AG09319 (cell line): Measurements from ENCODE around the gene UBE2C.
"Not testable (repeated sequence)": the region's sequence is repeated elsewhere in the genome, so short reads cannot be mapped to it uniquely, and the experiment has no call there.

Experiments
- DNase-seq: peaks from one replicate; pipeline ENCODE4 v3.0.0-alpha.2; 2010; ENCODE audit warnings: low read depth; ENCODE audit errors: extremely low read depth
- TF ChIP-seq, protein P1 (sequence below): IDR thresholded peaks from 2 replicates; pipeline ENCODE4 v1.5.1; 2011; ENCODE audit warnings: low read depth, mild to moderate bottlenecking, inconsistent platforms, low read length, moderate library complexity

The UBE2C gene

DNA sequence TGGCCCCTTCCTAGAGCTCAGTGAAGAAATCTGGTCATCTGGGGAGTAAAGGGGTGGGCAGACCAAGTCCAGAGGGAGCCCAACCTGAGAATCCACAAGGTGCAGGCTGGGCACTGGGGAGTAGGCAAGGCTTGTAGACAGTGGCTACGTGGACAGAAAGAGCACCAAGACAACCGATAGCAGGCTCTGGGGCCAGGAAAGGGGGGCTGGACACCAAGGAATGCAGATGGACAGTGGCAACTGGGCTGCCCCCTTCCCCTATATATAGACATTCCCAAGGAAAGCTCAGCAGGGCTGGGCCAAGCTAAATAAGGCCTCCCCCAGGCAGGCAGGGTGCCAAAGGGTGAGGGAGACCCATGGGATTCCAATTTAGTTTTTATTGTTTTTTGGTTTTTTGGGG lies 16.1 kb downstream of the UBE2C start:
- DNase-seq, result no peak
- TF ChIP-seq, protein P1, sequence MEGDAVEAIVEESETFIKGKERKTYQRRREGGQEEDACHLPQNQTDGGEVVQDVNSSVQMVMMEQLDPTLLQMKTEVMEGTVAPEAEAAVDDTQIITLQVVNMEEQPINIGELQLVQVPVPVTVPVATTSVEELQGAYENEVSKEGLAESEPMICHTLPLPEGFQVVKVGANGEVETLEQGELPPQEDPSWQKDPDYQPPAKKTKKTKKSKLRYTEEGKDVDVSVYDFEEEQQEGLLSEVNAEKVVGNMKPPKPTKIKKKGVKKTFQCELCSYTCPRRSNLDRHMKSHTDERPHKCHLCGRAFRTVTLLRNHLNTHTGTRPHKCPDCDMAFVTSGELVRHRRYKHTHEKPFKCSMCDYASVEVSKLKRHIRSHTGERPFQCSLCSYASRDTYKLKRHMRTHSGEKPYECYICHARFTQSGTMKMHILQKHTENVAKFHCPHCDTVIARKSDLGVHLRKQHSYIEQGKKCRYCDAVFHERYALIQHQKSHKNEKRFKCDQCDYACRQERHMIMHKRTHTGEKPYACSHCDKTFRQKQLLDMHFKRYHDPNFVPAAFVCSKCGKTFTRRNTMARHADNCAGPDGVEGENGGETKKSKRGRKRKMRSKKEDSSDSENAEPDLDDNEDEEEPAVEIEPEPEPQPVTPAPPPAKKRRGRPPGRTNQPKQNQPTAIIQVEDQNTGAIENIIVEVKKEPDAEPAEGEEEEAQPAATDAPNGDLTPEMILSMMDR, result no peak

DNA sequence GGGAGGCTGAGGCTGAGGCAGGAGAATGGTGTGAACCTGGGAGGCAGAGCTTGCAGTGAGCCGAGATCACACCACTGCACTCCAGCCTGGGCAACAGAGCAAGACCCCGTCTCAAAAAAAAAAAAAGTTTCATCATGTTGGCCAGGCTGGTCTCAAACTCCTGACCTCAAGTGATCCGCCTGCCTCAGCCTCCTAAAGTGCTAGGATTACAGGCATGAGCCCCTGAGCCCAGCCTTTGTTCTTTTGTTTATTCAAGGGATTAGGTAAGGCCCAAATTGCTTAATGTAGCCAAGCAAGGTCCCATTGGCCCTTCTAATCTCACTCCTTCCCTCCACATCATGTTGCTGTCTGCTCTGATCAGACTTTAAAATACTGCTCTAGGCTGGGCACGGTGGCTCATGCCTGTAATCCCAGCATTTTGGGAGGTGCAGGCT lies 17.2 kb downstream of the UBE2C start:
- not testable (repeated sequence) for DNase-seq

DNA sequence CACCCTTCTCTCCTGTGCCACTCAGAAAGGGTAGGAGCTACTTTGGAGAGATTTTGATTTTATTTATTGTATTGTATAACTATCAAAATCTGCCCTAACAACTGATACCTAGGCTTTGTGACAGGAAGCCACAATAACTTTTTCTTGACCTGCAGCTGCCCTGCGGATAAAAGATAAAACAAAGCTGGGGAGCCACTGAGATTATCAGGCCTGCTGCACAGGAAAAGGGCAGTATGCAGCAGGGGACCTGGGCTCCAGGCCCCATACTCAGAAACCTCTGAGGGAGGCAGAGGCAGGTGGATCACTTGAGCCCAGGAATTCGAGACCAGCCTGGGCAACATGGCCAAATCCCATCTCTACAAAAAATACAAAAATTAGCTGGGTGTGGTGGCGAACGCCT lies 20.2 kb downstream of the UBE2C start:
- TF ChIP-seq, protein P1, result no peak
- DNase-seq, result no peak

DNA sequence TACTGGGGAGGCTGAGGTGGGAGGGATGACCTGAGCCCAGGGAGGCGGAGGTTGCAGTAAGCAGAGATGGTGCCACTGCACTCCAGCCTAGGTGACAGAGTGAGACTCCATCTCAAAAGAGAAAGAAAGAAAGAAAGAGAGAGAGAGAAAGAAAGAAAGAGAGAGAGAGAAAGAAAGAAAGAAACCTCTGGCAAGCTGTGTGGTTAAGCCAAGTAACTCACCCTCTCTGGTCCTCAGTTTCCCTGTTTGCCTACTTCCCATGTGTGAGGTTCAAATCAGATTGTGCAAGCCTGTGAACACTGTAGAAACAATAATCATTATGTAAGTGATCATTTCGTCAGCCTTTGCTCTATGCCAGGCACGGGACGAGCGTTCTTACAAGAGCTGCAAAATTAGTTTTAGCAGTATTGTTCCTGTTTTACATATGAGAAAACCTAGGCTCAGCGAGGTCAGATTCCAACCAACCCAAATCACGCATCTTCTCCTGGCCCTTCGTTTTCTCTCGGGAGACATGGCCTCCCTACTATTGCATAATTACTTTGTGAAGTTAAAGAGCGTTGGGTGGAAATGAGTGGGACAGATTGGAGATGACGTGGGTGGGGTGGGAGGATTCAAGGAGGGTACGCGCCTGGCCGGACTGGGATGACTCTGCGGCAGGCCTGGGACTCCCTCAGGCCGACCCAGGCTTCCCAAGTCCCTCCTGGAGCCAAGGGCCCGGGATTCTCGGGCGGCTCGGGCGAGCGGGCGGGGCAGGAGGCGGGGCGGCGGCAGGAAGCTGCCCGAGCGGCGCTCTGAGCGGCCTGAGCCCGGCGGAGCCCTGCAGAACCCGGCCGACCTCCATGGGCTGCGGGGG lies 20.8 kb downstream of the UBE2C start, which contains the start of gene SNX21:
SNX21 (plus strand) TSS at position 770 of the 853 bp plus-strand sequence. CDS start 121 bp downstream, outside the sequence.
- DNase-seq, result peak; percentile 84
- TF ChIP-seq, protein P1, result no peak

DNA sequence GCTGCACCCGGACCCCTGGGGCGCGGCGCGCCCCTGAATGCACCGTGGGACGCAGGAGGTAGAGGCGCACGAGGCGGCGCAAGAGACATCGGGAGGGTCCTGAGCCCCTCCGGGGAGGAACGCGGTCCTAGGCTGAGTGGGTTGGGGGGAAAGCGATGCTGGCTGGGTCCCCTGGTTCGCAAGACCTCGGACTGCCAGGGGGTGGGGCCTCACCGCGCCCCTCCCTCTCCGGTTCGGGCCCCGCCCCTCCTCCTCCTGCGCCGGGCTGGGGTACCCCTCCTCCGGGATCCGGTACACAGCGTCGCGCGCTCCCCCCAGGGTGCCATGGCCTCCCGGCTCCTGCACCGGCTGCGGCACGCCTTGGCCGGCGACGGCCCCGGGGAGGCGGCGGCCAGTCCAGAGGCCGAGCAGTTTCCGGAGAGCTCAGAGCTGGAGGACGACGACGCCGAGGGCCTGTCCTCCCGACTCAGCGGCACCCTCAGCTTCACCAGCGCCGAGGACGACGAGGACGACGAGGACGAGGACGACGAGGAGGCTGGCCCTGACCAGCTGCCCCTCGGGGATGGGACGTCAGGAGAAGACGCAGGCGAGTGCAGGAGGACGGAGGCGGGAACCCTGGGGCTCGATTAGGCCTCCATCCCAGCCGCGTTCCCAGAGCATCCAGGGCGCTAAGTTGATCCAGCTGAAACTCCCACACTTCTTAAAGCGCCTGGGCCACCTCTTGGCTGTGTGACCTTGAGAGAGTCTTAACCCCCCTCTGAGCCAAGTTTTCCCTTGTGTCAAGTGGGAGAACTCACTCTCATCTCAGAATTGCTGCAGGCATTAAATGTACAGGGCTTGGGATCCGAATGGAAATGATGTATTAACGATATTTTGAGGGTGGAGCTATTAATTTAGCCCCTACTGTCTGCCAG lies 21.7 kb downstream of the UBE2C start:
- no peak for DNase-seq
- TF ChIP-seq, protein P1, result no peak

DNA sequence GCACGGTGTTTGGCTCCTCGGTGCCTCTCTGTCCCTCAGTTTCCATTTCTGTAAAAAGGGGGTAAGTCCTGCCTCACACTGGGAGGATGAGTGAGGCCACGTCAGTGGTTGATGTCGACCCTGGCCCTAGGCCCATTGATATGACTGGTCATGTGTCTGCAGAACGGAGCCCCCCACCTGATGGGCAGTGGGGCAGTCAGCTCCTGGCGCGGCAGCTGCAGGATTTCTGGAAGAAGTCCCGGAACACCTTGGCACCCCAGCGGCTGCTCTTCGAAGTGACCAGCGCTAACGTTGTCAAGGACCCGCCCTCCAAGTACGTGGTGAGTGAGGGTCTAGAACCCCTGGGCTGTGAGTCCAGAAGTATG lies 22.3 kb downstream of the UBE2C start:
- TF ChIP-seq, protein P1, result no peak
- DNase-seq, result no peak

DNA sequence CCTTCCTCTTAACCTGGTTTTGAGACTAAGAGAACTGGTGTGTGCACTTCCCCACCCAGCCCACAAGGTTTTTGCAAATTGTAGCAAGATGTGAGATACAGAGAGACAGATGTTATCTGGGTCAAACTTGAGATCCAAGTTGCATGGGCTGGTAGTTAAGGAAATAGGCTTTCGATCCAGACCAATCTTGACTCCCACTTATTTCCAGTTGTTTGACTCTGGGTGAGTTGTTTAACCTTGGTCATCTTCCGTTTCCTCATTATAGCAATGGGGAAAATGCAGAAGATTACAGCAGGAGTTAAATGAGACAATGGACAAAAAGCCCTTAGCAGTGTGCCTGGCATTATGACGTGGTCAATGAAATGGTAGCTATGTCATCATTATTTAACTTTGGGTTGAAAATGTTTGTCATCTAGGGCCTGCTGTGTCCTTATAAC lies 22.9 kb downstream of the UBE2C start:
- TF ChIP-seq, protein P1, result no peak

More for the DNA sequence above, 22.9 kb downstream of the UBE2C start:
- no peak for DNase-seq
